ENCODE measurements around the gene CDK5RAP1.

Gene CDK5RAP1

DNA sequence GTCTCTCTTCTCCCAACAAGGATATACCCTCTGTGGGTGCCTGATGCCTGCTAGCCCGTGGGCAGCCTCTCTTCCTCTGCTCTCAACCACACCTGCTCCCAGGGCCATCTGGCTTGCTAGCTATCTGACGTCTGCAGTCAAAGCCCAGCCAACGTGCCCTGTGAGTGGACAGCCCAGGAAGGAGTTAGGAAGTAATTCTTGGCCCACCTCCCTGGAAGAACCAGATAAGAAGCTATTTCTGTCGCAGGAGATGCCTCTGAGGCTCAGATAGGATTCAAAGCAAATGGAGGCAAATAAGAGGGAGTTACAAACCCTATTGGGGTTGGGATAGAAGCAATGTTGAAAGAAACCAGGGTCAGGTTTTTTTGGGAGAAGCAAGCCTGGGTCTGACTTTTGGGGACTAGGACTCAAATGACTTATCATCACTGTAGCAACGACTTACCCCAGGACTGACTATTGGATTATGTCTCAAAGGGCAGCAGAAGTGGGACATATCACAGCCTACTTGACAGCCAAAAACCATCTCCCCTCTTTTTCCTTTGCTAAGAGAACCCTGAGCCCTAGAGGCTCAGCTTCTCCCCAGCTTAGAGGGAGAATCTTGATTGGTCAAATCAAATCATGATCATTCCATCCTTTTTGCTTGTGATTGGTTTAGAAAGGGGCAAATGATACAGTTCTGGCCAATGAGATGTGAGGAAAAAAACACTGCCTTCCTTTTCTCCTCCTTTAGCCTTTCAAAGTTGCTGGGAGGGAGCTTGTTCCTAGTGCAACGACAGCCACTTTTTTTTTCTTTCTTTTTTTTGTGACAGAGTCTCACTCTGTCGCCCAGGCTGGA is 18.0 kb upstream of the CDK5RAP1 start:
- no peak for DNase-seq

GRCh38 chr20:33418033-33418432 is 16.7 kb upstream of the CDK5RAP1 start:
- DNase-seq = no peak

GRCh38 chr20:33415948-33416347 is 14.6 kb upstream of the CDK5RAP1 start:
- no peak for DNase-seq

DNA sequence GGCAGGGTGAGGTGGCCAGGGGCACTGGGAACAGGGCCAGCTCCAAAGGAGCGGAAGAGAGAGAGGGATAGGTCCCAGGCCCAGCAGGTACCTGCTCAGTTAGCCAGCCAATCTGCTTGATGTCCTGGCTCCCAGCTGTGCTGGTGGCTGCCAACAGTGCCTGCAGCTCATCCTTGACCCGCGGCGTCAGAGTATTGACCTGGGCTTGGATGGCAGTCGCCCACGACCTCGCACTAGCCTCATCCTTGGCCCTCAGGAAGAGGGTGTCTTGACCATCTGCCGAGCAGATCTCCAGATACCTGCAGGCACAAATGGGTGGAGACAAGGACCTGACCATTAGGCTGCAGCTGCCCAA is 11.1 kb upstream of the CDK5RAP1 start:
- no peak for DNase-seq

DNA sequence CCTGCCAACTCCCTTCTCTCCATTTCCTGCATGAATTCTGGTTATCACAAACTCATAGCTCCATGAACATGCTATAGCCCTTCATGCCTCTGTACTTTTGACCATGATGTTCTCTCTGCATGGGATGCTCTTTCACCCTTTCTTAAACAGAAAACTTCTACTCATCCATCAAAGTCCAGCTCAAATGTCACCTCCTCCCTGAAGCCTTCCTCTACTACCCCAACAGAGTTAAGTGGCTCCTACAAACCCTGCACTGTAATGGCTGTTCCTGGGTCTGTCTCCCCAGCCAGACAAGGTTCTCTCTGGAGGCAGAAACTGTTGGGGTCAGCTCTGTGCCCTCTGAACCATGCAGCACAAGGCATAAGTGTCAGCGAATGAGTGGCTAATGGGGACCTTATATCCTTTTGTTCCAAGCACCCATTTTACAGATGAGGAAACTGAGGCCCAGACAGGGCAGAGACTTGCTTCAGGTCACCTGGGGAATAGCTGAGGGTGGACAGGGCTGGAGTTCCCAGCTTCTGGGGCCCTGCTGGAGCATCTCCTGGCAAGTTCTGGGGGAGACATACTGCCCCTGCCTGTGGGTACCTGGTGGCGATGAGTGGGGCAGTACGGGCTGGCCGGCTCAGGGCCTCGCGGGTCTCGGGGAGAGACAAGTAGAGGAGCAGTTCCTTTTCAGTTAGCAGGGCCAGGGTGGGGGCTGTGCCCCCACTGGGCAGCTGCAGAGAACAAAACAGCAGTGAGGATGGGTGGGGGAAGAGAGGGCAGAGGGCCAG is 10.6 kb upstream of the CDK5RAP1 start:
- no peak for DNase-seq

- DNase-seq = no peak
Observed at GRCh38 chr20:33411242-33411641, 9.9 kb upstream of the CDK5RAP1 start.

- DNase-seq = no peak
Observed at GRCh38 chr20:33410081-33410742, 8.9 kb upstream of the CDK5RAP1 start.

DNA sequence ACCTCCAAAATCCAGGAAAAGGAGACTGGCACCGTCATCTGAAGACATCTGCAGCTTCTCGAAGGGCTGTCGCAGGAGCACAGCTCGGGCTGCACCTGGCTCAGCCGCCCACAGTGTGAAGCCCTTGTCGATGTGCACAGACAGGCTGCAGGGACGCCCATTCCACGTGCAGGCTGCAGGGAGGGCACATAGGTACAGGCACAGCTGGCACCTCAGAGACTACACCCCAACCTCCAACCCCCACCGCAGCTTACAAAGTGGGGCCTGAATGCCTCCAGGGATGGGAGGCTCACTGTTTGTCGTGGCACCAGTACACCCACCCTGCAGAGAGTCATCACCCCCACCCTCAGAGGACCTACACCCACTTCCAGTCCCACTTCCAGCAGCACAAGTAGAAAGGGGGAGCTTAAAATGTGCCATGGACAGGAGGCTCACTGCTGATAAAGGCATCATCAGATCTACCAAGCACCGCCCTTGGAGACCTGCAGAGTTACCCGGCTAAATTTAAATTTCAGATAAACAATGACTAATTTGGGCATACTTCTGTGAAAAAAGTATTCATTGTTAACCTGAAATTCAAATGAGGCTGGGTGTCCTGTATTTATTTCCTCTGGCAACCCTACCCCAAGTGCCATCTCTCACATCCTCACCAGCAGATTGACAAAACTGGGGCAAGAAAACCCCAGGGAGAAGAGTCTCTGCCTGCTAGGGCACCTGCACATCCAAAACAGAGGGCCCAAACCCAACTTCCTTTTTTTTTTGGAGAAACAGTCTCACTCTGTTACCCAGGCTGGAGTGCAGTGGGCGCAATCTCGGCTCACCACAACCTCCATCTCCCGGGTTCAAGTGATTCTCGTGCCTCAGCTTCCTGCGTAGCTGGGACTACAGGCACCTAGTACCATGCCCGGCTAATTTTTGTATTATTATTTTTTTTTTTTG is 7.7 kb upstream of the CDK5RAP1 start:
- no peak for DNase-seq

DNA sequence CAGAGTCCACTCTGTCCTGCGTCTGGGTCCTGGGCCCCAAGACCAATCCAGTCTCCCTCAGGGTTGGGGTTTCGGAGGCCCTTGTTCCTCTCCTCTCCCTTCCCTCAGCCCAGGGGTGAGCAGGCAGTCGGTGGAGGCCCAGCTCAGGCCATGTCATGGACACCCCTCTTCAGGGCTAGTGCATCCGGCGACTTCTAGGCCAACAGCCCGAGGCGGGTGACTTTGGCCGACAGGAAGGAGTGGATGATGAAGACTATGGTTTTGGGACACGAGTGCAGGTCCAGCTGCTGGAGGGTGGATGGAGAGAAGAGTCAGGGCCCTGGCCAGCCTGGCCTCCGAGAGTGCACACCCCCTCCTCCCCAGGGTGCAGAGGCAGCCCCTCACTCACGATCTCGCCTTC is 7.0 kb upstream of the CDK5RAP1 start:
- DNase-seq = no peak

DNA sequence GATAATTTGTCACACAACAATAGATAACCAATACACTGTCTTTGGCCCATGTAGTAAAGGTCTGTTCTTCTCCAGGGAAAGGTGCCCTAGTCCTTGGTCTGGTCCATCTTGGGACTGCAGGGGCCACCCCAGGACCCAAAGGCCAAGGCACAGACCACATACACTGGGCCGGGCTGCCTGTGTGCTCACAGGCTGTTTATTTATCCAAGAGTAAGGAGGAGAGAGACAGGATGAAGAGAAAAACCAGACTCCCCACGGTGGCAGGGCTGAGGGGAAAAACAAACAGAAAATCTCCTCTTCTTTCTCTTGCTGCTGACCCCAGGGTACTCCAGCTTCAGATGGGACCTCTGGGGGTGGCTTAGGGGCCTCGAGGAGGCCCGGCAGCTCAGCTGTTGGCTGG is 6.5 kb upstream of the CDK5RAP1 start:
- no peak for DNase-seq

DNA sequence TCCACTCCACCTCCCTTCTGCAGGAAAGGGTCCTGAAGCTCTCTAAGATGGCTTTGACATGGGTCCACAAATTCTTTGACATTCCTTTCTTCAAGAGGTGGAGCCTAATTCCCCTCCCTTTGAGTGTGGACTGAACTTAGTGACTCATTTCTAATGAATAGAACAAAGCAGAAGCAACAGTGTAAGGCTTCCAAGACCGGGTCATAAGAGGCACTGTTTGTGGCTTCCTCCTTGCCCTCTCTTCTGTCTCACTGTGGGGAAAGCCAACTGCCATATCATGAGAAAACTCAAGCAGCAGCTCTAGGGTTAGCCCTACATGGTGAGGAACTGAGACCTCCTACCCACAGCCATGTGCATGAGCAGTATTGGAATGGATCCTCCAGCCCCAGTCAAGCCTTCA is 5.9 kb upstream of the CDK5RAP1 start:
- DNase-seq = no peak

DNA sequence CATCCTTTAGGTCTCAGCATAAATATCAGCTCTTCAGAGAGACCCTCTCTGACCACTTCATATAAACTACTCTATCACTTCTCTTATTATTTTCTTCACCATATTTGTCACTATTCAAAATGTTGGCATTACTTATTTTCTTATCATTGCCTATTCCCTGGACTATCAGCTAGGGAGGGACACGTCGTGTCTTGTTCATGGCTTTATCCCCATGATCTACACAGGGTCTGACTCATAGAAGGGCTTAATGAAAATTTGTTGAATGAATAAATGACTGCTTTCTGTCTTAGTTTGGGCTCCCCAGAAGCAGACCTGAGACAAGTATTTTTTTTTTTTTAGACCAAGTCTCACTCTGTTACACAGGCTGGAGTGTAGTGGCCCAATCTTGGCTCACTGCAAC is 3.0 kb upstream of the CDK5RAP1 start:
- DNase-seq = no peak

DNA sequence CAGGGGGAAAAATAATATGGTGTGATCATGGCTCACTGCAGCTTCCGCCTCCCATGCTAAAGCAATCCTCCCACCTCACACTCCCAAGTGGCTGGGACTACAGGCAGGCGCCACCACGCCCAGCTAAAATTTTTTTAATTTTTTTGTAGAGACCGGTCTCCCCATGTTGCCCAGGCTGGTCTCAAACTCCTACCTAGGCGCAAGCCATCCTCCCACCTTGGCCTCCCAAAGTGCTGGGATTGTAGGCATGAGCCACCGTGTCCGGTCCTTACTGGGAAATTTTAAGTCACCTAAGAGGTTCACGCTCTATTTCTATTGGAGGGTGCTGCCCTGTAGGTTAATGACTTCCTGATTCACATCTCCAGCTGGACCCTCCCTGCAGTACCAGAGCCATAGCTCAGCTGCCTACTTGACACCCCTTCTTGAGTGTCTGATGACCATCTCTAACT is 626 bp upstream of the CDK5RAP1 start:
- DNase-seq = no peak

DNA sequence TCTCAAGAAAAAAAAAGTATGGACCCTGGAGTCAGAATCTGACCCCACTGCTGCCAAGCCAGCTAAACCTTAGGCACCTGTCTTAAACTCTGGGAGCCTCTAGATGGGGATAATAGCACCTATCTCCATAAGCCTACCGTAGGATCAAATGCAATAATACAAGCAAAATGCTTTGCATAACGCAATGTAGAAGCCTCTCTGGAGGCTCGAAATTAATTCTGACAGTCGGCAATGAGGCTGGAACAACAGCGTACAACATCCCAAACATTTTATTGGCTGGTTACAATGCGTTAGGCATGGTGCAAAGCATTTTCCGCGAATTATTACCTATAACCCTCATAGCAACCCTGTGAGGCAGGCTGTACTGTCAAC is 521 bp downstream of the CDK5RAP1 start:
- DNase-seq = no peak

DNA sequence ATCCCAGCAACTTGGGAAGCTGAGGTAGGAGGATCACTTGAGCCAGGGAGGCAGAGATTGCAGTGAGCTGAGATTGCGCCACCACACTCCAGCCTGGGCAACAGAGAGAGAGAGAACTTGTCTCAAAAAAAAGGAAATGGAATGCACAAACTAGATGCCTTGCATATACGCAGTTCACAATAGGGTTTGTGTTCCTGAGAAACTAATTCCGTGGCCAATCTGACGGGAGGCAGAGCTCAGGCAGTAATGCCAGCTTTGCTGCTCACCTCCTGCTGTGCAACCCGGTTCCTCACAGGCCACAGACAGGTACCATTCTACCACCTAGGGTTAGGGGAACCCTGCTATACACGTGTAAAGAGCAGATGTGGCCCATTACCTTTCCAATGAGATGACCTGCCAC is 1.4 kb downstream of the CDK5RAP1 start:
- DNase-seq = no peak

DNA sequence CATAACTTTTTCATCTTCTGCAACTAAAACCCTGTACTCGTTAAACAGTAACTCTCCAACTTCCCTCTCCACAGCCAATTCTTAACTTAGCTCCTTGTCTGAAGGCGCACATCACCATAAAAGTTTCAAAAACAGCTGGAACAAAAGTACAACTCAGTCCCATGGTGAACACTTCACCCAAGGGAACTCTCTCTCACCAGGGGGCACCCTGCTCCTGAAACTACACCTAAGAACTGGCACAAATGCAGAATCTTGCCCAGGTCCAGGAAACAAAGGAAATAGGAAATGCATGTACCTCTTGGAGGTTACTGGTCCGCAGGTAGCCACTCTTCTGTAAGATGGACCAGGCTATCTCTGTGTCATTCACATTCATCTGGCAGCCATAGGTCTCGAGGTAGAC is 6.6 kb downstream of the CDK5RAP1 start:
- DNase-seq = no peak

DNA sequence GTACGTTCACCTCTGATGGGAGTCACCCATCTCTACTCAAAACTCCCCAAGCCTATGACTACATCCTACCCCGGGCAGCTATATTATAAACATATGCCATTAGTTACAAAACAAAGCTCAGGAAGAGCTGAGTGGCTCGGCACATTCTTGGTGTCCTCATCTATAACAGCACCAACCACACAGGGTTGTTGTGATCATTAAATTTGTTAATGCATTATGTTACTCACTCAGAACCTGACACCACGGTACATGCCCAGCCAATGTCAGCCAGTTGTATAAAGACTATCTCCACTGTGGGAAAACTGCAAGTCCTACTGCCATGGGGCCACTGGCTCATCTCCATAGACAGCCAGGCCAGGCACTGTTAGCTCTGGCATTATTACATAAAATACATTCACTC is 7.7 kb downstream of the CDK5RAP1 start:
- DNase-seq = no peak

DNA sequence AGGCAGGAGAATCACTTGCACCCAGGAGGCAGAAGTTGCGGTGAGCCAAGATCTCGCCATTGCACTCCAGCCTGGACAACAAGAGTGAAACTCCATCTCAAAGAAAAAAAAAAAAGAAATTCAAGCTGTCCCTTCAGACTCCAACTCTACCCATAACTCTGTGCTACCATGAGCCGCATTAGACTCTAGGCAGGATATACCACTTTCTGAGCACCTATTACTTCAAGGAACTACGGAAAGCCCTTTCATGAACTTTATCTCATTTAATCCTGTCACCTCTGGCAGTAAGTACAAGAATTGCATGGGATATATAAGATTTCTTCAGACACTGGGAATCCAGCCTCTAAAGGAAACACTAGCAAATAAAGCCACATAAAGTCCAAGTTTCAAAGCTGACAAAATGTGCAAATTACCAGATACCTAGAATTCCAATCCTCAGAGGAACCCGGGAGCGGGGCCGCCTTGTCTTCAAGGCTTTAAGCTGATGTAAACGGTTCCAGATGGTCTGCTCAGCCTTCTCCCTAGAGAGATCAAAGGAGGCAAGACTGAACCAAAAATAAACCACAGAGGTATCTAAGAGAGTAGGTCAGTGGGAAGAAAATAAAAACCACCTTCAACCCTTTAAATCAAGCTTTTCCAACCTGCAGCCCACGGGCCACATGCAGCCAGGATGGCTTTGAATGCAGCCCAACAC is 9.4 kb downstream of the CDK5RAP1 start:
- DNase-seq = peak; percentile 16

- peak; percentile 21 for DNase-seq
Observed at GRCh38 chr20:33389326-33389725, 12.0 kb downstream of the CDK5RAP1 start.

DNA sequence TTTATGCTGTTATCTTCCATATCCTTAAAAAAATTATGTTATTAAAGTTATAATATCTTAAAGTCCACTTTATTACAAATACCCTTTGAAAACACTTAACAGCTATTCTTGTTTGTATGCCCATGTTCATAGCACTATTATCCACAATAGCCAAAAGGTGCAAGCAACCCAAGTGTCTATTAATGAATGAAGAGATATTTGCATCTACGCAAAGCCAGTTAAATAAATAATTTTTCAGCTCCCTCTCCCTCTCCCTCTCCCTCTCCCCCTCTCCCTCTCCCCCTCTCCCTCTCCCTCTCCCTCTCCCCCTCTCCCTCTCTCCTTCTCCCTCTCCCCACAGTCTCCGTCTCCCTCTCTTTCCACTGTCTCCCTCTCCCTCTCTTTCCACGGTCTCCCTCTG is 13.1 kb downstream of the CDK5RAP1 start:
- DNase-seq = peak; percentile 3

DNA sequence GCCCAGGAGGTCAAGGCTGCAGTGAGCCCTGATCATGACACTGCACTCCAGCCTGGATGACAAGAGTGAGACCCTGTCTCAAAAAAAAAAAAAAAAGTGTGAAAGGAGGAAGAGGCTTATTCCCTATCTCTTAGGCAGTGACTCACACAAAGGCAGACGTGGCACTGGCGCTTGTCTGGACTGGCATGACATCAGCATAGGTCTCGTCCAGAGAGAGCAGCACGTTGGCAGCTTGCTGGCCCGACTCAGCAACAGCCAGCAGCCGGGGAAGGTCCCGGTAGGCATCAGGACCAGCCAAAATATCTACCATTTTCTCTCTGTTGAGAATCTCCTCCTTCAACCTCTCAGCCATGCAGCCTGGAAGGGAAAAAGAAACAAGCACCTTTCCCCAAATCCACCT is 14.1 kb downstream of the CDK5RAP1 start:
- no peak for DNase-seq

GRCh38 chr20:33386673-33387072 is 14.6 kb downstream of the CDK5RAP1 start:
- no peak for DNase-seq

All from activated effector memory CD4-positive, alpha-beta T cell treated with anti-CD3 and anti-CD28 coated beads, Interleukin-2, amount 50 U/mL, for 16 hours (primary cell).